Measurements from ENCODE around the gene KANK2. TPM values are rescaled to one million over a fixed set of nuclear protein-coding genes. Genes with fewer than 3 reads are reported as not detected.

KANK2 gene
- total RNA-seq, 4 donors from 2014 or later, result 28.7 to 117 (median 77.7) TPM

DNA sequence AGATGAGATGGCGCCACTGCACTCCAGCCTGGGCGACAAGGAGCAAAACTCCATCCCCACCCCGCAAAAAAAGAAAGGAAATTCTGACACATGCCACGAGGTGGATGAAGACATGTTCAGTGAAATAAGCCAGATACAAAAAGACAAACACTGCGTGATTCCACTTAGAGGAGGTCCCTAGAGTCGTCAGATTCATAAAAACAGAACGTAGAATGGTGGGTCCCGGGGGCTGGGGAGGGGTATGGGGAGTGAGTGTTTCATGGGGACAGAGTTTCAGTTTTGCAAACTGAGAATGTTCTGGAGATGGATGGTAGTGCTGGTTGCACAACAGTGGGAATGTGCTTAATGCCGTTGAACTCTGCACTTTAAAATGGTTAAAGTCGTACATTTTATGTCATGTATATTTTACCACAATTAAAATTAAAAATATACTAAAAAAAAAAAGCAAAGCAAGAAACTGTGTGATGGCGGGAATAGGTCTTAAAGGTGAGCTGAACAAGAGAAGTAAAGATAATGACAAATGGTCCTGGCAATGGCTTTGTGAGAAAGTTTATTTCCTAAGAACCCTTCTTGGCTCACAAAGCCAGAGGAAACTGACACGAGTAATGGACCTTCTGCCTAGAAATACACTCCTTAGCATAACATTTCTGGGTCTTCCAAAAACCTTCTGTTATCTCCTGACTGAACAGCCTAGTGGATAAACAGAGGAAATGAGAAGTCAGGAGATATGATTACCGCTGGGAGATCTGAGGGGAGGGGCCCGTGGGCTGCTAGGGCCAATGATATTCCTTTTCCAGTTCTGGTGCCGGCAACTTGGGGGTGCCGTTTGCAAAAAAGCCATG, 37.5 kb downstream of the KANK2 start:
- WGBS, 2 donors, result 61 to 69% methylated on average over 16 of the region's 16 CpGs
- no peak overlapping the region for H3K4me3 ChIP-seq (ENCODE audit: low read depth, poor library complexity, severe bottlenecking)

DNA sequence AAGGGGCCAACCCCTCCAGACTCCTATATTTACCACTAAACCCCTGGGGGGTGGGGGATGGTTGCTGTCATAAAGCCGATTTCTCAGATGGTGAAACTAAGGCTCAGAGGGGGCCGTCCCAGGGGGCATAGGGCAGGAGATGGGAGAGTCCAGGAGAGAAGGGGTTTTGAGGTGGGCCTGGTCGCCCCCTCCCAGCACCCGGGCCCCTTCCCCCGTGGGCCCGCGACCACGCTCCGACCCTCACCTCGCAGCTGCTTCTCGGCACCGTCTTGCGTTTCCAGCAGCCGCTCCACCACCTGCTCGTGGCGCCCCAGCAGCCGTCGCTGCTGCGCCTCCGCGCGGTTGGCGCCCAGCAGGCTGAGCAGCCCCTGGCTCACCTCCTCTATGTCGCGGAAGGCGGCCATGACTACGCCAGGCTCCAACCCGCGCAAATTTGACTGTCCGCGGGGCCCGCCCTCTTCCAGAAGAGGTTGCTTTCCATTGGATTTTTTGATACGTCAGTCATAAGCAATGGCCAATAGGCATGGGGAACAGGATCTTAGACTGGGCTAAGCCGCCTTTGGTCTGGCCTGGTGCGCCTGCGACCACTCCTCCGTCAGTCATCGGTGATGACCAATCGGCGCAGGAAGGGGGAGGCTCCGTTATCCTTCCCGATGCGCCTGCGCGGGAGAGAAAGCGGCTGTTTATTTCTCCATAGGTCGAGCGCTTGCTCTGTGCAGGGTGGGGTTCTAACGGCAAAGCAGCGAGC, 41.8 kb downstream of the KANK2 start, which contains the start of gene SPC24:
SPC24 (minus strand) TSS at position 410 of the 748 bp plus-strand sequence; CDS start at position 404, 6 bp downstream.
- whole genome bisulfite sequencing, 2 donors, result 2% methylated on average over 42 to 50 of the region's 50 CpGs
- peak within 1 kb of the TSS; percentile 27 for H3K4me3 ChIP-seq (ENCODE audit: low read depth, poor library complexity, severe bottlenecking)
- intact Hi-C loops (cut with DNase I; ENCODE audit: low total_unique reads), result no loop called here
- peak; percentile 93 to 98 for DNase-seq (ENCODE audit: low spot score in 2 of 2)
- TF ChIP-seq, protein P1, sequence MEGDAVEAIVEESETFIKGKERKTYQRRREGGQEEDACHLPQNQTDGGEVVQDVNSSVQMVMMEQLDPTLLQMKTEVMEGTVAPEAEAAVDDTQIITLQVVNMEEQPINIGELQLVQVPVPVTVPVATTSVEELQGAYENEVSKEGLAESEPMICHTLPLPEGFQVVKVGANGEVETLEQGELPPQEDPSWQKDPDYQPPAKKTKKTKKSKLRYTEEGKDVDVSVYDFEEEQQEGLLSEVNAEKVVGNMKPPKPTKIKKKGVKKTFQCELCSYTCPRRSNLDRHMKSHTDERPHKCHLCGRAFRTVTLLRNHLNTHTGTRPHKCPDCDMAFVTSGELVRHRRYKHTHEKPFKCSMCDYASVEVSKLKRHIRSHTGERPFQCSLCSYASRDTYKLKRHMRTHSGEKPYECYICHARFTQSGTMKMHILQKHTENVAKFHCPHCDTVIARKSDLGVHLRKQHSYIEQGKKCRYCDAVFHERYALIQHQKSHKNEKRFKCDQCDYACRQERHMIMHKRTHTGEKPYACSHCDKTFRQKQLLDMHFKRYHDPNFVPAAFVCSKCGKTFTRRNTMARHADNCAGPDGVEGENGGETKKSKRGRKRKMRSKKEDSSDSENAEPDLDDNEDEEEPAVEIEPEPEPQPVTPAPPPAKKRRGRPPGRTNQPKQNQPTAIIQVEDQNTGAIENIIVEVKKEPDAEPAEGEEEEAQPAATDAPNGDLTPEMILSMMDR (IDR thresholded peaks at IDR 0.05), result no peak
- no peak for TF ChIP-seq POLR2A (IDR thresholded peaks at IDR 0.05)

More for the DNA sequence above, 37.5 kb downstream of the KANK2 start:
- intact Hi-C loops (cut with DNase I; ENCODE audit: low total_unique reads), result no loop called here
- TF ChIP-seq POLR2A (IDR thresholded peaks at IDR 0.05), result no peak
- TF ChIP-seq, protein P1 (IDR thresholded peaks at IDR 0.05), result no peak
- peak in 1 of 2 donors; percentile 53 for DNase-seq (ENCODE audit: low spot score in 2 of 2)

DNA sequence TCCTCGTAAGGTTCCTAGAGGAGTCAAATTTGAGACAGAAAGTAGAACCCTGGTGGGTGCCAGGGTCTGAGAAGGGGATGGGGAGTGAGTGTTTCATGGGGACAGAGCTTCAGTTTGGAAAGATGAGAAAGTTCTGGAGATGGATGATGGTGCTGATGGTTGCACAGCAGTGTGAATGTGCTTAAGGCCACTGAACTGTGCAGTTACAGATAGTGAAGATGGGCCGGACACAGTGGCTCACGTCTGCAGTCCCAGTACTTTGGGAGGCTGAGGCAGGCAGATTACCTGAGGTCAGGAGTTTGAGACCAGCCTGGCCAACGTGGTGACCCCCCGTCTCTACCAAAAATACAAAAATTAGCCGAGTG, 42.7 kb downstream of the KANK2 start:
- 42 to 51% methylated on average over 6 of the region's 6 CpGs for WGBS, 2 donors
- intact Hi-C loops (cut with DNase I; ENCODE audit: low total_unique reads), result no loop called here
- no peak overlapping the region for H3K4me3 ChIP-seq (ENCODE audit: low read depth, poor library complexity, severe bottlenecking)
- no peak for TF ChIP-seq POLR2A (IDR thresholded peaks at IDR 0.05)
- TF ChIP-seq, protein P1 (IDR thresholded peaks at IDR 0.05), result no peak
- no peak for DNase-seq (ENCODE audit: low spot score in 2 of 2)

DNA sequence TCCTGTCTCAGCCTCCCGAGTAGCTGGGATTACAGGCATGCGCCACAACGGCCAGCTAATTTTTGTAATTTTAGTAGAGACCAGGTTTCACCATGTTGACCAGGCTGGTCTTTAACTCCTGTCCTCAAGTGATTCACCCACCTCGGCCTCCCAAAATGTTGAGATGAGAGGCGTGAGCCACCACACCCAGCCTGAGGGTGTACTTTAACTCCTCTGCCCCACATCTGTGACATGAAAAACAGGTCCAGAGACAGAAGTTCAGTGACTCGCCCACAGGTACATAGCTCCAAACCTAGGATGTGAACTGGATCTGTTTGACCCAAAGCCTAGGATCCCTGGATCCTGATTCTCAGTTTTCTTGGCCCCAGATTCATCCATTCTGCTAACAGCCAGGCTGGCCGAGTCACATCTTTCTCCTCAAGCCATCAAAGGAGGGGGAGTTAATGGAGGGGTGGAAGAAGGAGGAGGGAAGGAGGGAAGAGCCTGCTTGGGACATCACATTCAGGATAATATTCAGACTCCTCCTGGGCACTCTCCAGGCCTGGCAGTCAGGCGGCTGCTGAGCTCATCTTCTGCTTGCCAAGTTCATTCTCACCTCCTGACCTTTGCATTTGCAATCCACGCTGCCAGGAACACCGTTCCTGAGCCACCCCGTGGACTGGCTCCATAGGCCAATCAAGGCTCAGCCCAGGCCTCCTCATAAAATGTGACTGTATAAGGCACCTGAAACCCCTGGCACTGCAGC, 44.9 kb downstream of the KANK2 start:
- peak; percentile 73 to 93 for DNase-seq (ENCODE audit: low spot score in 2 of 2)
- intact Hi-C loops (cut with DNase I; ENCODE audit: low total_unique reads), result no loop called here
- WGBS, 2 donors, result 48% methylated on average over 11 of the region's 11 CpGs
- no peak for TF ChIP-seq POLR2A (IDR thresholded peaks at IDR 0.05)
- TF ChIP-seq, protein P1 (IDR thresholded peaks at IDR 0.05), result no peak
- H3K4me3 ChIP-seq (ENCODE audit: low read depth, poor library complexity, severe bottlenecking), result no peak overlapping the region

DNA sequence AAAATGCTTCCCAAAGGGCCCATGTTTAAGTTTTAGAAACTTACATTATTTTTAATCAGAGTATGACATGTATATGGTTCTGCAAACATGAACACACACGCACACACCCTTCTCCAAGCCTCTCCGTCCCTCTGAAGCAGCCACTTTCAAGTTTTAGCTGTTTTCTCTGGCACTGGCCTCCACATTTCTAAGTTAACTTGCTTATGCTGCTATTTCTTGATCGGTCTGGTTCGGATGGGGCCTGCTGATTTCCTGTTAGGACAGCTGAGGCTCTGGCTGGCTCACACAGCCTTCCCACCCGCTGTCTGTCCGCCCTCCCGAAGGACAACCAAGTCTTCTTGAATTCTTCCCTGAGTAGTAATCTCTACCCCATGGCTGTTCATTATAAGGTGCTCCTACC, 46.2 kb downstream of the KANK2 start:
- peak in 1 of 2 donors; percentile 47 for DNase-seq (ENCODE audit: low spot score in 2 of 2)
- no peak overlapping the region for H3K4me3 ChIP-seq (ENCODE audit: low read depth, poor library complexity, severe bottlenecking)
- 32 to 41% methylated on average over 7 of the region's 7 CpGs for WGBS, 2 donors
- intact Hi-C loops (cut with DNase I; ENCODE audit: low total_unique reads), result no loop called here
- TF ChIP-seq, protein P1 (IDR thresholded peaks at IDR 0.05), result no peak
- no peak for TF ChIP-seq POLR2A (IDR thresholded peaks at IDR 0.05)

Data from lower leg skin (tissue), 4 donors.